SK-N-SH (cell line): Measurements from ENCODE around the gene LILRB3. TPM values are rescaled to one million over a fixed set of nuclear protein-coding genes. Genes with fewer than 3 reads are reported as not detected.

Experiments used
- CTCF ChIA-PET: fragments of 300-600, 350-600 bp; formaldehyde crosslinking; extraction: SDS; loops from one replicate; lab custom pipeline; 2021; lab: Yijun Ruan, JAX
- POLR2A ChIA-PET: fragments of 350-600 bp; sonication (Branson Sonifier 250); formaldehyde crosslinking; extraction: SDS; loops from one replicate; lab custom pipeline; 2020; ENCODE audit warnings: antibody characterized with exemption, inconsistent platforms; lab: Yijun Ruan, JAX
- DNase-seq: peaks from one replicate; pipeline ENCODE4 v3.0.0; 2012
- H2AFZ ChIP-seq: fragments of 200-600 bp; sonication (generic); 2 replicates; pipeline ENCODE4 v1.8.1; 2016; ENCODE audit warnings: antibody characterized with exemption, mild to moderate bottlenecking, low read depth
- H3F3A ChIP-seq: fragments of 200-600 bp; sonication (generic); replicated peaks from 2 replicates; pipeline ENCODE3; 2016; ENCODE audit warnings: antibody characterized with exemption, mild to moderate bottlenecking; ENCODE audit not compliant: insufficient read depth
- H3K27ac ChIP-seq, 2 experiments: fragments of 200-500 bp in 1 of 2; fragments of 200-600 bp in 1 of 2; sonication (Bioruptor generic) in 1 of 2; sonication (generic), shearing (Covaris generic) in 1 of 2; 2 replicates each; pipeline versions ENCODE4 v1.5.1 to v1.6.1; 2014 to 2016; ENCODE audit warnings: low read depth in 2 of 2, inconsistent platforms in 1 of 2, low read length in 1 of 2, mild to moderate bottlenecking in 1 of 2, mixed read lengths in 1 of 2
- H3K27me3 ChIP-seq: fragments of 200-600 bp; sonication (generic), shearing (Covaris generic); 2 replicates; pipeline ENCODE4 v1.6.1; 2016; ENCODE audit warnings: mixed run types; ENCODE audit not compliant: insufficient read depth
- H3K36me3 ChIP-seq, 2 experiments: fragments of 200-500 bp in 1 of 2; fragments of 200-600 bp in 1 of 2; sonication (Bioruptor generic) in 1 of 2; sonication (generic) in 1 of 2; replicated peaks in 1 of 2; 2 replicates each; pipeline versions ENCODE3 to v1.5.1; 2014 to 2016; ENCODE audit warnings: low read length in 1 of 2, mild to moderate bottlenecking in 1 of 2; ENCODE audit not compliant: insufficient read depth in 2 of 2, control insufficient read depth in 1 of 2
- H3K4me1 ChIP-seq, 2 experiments: fragments of 200-500 bp in 1 of 2; fragments of 200-600 bp in 1 of 2; sonication (Bioruptor generic) in 1 of 2; sonication (generic), shearing (Covaris generic) in 1 of 2; 2 replicates each; pipeline versions ENCODE4 v1.5.1 to v1.6.1; 2014 to 2016; ENCODE audit warnings: low read depth in 1 of 2, low read length in 1 of 2, mixed run types in 1 of 2; ENCODE audit not compliant: insufficient read depth in 2 of 2, control insufficient read depth in 1 of 2
- H3K4me2 ChIP-seq: fragments of 200-600 bp; sonication (generic), shearing (Covaris generic); 2 replicates; pipeline ENCODE4 v1.6.1; 2017; ENCODE audit warnings: mixed run types
- H3K4me3 ChIP-seq, 2 experiments: fragments of 200-500 bp in 1 of 2; fragments of 200-600 bp in 1 of 2; sonication (Bioruptor generic) in 1 of 2; sonication (generic), shearing (Covaris generic) in 1 of 2; 2 replicates each; pipeline versions ENCODE4 v1.5.1 to v1.8.1; 2014 to 2016; ENCODE audit warnings: low read depth in 2 of 2, inconsistent platforms in 1 of 2, low read length in 1 of 2, mild to moderate bottlenecking in 1 of 2, mixed read lengths in 1 of 2, moderate library complexity in 1 of 2
- H3K79me2 ChIP-seq: fragments of 200-600 bp; sonication (generic); 2 replicates; pipeline ENCODE4 v1.8.1; 2017; ENCODE audit warnings: mild to moderate bottlenecking; ENCODE audit not compliant: insufficient read depth
- H3K9ac ChIP-seq: fragments of 200-600 bp; sonication (generic); 2 replicates; pipeline ENCODE4 v1.6.1; 2017; ENCODE audit warnings: mixed run types
- H3K9me2 ChIP-seq: fragments of 200-600 bp; sonication (generic); 2 replicates; pipeline ENCODE4 v1.6.1; 2017; ENCODE audit warnings: mixed run types
- H3K9me3 ChIP-seq: fragments of 200-600 bp; sonication (generic); 2 replicates; pipeline ENCODE4 v1.6.1; 2017; ENCODE audit warnings: mixed run types, mild to moderate bottlenecking, moderate library complexity
- H4K20me1 ChIP-seq: fragments of 200-600 bp; sonication (generic); 2 replicates; pipeline ENCODE4 v1.6.1; 2017; ENCODE audit warnings: mild to moderate bottlenecking, mixed run types; ENCODE audit not compliant: insufficient read depth
- CHD2 ChIP-seq: fragments of 150-350 bp; IDR thresholded peaks from 2 replicates; pipeline ENCODE4 v1.6.1; 2018; ENCODE audit warnings: low read length; ENCODE audit not compliant: partially characterized antibody
- ELF1 ChIP-seq: IDR thresholded peaks from 2 replicates; pipeline ENCODE4 v1.4.0; 2012
- FOXM1 ChIP-seq: IDR thresholded peaks from 2 replicates; pipeline ENCODE4 v1.4.0; 2012; ENCODE audit warnings: low read depth, mild to moderate bottlenecking
- GABPA ChIP-seq: IDR thresholded peaks from 2 replicates; pipeline ENCODE4 v1.4.0; 2012; ENCODE audit warnings: low read depth, mild to moderate bottlenecking
- MAX ChIP-seq: IDR thresholded peaks from 2 replicates; pipeline ENCODE4 v1.4.0; 2012; ENCODE audit warnings: low read depth
- NFIC ChIP-seq: IDR thresholded peaks from 2 replicates; pipeline ENCODE4 v1.4.0; 2012; ENCODE audit warnings: borderline replicate concordance
- RAD21 ChIP-seq: IDR thresholded peaks from 2 replicates; pipeline ENCODE4 v1.6.1; 2012; ENCODE audit warnings: mild to moderate bottlenecking, low read length
- REST ChIP-seq: IDR thresholded peaks from 2 replicates; pipeline ENCODE4 v1.6.1; 2012; ENCODE audit warnings: mild to moderate bottlenecking, low read depth, low read length, moderate library complexity
- RFX5 ChIP-seq: IDR thresholded peaks from 2 replicates; pipeline ENCODE4 v1.6.1; 2012; ENCODE audit warnings: mild to moderate bottlenecking, improper control_type of control experiment, low read length
- RXRA ChIP-seq: IDR thresholded peaks from 2 replicates; pipeline ENCODE4 v1.4.0; 2012; ENCODE audit warnings: low read depth, mild to moderate bottlenecking, borderline replicate concordance
- SIN3A ChIP-seq: IDR thresholded peaks from 2 replicates; pipeline ENCODE4 v1.6.1; 2012; ENCODE audit warnings: low read depth, mild to moderate bottlenecking, low read length, moderate library complexity, borderline replicate concordance
- TAF1 ChIP-seq: IDR thresholded peaks from 2 replicates; pipeline ENCODE4 v1.6.1; 2012; ENCODE audit warnings: low read depth, mild to moderate bottlenecking, low read length, moderate library complexity, borderline replicate concordance
- TCF12 ChIP-seq: IDR thresholded peaks from 2 replicates; pipeline ENCODE4 v1.4.0; 2012
- TEAD4 ChIP-seq: IDR thresholded peaks from 2 replicates; pipeline ENCODE4 v1.4.0; 2012; ENCODE audit warnings: mild to moderate bottlenecking, borderline replicate concordance; ENCODE audit not compliant: insufficient read depth
- USF1 ChIP-seq: IDR thresholded peaks from 2 replicates; pipeline ENCODE4 v1.4.0; 2012; ENCODE audit warnings: low read depth, borderline replicate concordance
- ZBTB33 ChIP-seq: IDR thresholded peaks from 2 replicates; pipeline ENCODE4 v1.4.0; 2012; ENCODE audit warnings: low read depth, borderline replicate concordance
- WGBS: methylation state at CpG from one replicate; pipeline ENCODE4 v1.1.6; 2017; ENCODE audit warnings: low lambda C conversion rate; 5-methylcytosine and 5-hydroxymethylcytosine counted together
- polyA plus RNA-seq, 3 experiments: library from polyadenylated mRNA; depleted of rRNA; stranded (reverse); fragments of >200 nt; gene quantifications; 2 replicates each; pipeline ENCODE4 v1.2.3, GENCODE V29; 2012

The LILRB3 gene
- polyA plus RNA-seq, 1 of the 3 experiments (the other 2 are of a cell fraction): not detected

- Histone ChIP-seq H3K27me3 (peaks cover 56% of the 10 kb centered on the region), H2AFZ (no peak overlapping the region), H3F3A (peaks cover 5% of the 10 kb centered on the region), H3K9me3 (no peaks in the 10 kb centered on the region), H3K9ac (no peak overlapping the region), H3K4me2 (no peak overlapping the region), H4K20me1 (no peaks in the 10 kb centered on the region), H3K79me2 (no peaks in the 10 kb centered on the region), H3K4me3 (no peak overlapping the region), H3K4me1 (no peaks in the 10 kb centered on the region), H3K27ac (no peak overlapping the region), H3K9me2 (no peaks in the 10 kb centered on the region), H3K36me3 (no peaks in the 10 kb centered on the region)
- DNase-seq: no peak
- ChIA-PET POLR2A (no interaction called here), CTCF (no interaction called here)
- 5% methylated on average over 2 of the region's 2 CpGs for WGBS
- TF ChIP-seq ELF1 (no peak), NFIC (no peak), RAD21 (no peak), CHD2 (no peak), REST (no peak), ZBTB33 (no peak), MAX (no peak), RXRA (no peak), GABPA (no peak), TAF1 (no peak)
These were observed 39.7 kb upstream of the LILRB3 start for GRCh38 chr19:54262470-54262869.

GRCh38 chr19:54262066-54262465, 39.3 kb upstream of the LILRB3 start:
- Histone ChIP-seq H3K4me2 (no peak overlapping the region), H4K20me1 (no peaks in the 10 kb centered on the region), H3K27me3 (peaks cover 56% of the 10 kb centered on the region), H3K79me2 (no peaks in the 10 kb centered on the region), H3K9ac (no peak overlapping the region), H3K4me1 (no peaks in the 10 kb centered on the region), H3K4me3 (no peak overlapping the region), H3K36me3 (no peaks in the 10 kb centered on the region), H3K27ac (no peak overlapping the region)
- CTCF ChIA-PET: no interaction called here
- 13% methylated on average over 11 of the region's 11 CpGs for WGBS
- TF ChIP-seq RXRA (no peak), SIN3A (no peak), TEAD4 (no peak), CHD2 (no peak), TCF12 (no peak), RFX5 (no peak), ZBTB33 (no peak), USF1 (no peak), FOXM1 (no peak)
- TF ChIP-seq, all 33 proteins: peak for 0
- no peak for DNase-seq
- no peaks in the 10 kb centered on the region for H3K9me2 ChIP-seq
- H3F3A ChIP-seq: peaks cover 5% of the 10 kb centered on the region
- H2AFZ ChIP-seq: no peak overlapping the region
- H3K9me3 ChIP-seq: no peaks in the 10 kb centered on the region
- POLR2A ChIA-PET: no interaction called here
